ENCODE results near the gene SDC1.

DNA sequence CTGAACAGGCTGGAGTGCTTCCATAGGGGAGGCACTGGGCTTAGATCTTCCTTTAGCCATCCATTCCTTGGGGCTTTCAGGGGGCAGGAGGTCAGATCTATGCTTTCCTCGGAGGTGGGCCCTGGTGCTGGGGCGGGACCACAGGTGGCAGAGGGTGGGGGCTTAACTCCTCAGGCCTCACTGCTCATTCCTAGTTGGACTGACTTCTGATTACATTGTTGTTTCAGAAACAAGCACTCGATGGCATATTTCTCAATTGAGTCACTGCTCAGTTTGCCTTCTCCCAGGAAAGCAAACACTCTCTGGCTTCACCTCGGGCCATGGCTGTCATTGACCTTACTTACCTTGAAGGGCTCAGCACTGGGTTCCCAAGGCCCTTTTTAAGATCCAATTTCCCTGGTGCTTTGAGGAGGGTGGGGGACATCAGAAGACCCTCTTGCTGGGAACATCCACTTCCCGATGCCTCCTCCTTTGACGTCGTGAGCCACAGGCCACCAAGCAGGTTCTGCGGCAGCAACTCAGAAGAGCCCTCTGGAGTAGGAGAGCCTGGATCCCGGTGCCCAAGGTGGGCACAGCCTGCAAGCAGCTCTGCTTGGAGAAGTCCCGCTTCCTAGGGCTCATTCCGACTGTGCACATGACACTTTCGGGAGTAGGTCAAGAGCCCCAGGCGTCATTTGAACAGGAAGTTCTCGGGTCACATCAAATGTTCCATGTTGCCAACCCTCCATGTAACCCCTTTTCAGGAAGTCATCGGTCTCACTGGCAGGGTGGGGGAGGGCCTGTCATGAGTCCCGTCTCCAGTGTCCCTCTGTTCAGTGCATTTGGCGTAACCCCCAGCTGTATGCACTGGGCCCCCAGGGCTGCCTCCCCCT lies 40.6 kb downstream of the SDC1 start:
- TF ChIP-seq, protein P1, sequence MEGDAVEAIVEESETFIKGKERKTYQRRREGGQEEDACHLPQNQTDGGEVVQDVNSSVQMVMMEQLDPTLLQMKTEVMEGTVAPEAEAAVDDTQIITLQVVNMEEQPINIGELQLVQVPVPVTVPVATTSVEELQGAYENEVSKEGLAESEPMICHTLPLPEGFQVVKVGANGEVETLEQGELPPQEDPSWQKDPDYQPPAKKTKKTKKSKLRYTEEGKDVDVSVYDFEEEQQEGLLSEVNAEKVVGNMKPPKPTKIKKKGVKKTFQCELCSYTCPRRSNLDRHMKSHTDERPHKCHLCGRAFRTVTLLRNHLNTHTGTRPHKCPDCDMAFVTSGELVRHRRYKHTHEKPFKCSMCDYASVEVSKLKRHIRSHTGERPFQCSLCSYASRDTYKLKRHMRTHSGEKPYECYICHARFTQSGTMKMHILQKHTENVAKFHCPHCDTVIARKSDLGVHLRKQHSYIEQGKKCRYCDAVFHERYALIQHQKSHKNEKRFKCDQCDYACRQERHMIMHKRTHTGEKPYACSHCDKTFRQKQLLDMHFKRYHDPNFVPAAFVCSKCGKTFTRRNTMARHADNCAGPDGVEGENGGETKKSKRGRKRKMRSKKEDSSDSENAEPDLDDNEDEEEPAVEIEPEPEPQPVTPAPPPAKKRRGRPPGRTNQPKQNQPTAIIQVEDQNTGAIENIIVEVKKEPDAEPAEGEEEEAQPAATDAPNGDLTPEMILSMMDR (conservative IDR thresholded peaks at IDR 0.05; ENCODE audit: low read length) = no peak
- no peak for TF ChIP-seq EZH2phosphoT487 (IDR thresholded peaks at IDR 0.05; ENCODE audit: borderline replicate concordance, low read depth, low read length)
